GM12864 (cell line): ENCODE results near the gene BMI1.

Experiments used
- DNase-seq: peaks from one replicate; pipeline ENCODE4 v3.0.0-alpha.2; 2011; ENCODE audit warnings: low read depth
- H3K4me3 ChIP-seq: 2 replicates; pipeline ENCODE4 v1.5.1; 2011; ENCODE audit warnings: mild to moderate bottlenecking, low read depth, low read length, control low read depth
- TF ChIP-seq, protein P1 (sequence below): IDR thresholded peaks from 2 replicates; pipeline ENCODE4 v1.5.1; 2011; ENCODE audit warnings: low read depth, mild to moderate bottlenecking, moderate library complexity, low read length, control low read depth, inconsistent platforms; ENCODE audit errors: missing control alignments

Gene BMI1

DNA sequence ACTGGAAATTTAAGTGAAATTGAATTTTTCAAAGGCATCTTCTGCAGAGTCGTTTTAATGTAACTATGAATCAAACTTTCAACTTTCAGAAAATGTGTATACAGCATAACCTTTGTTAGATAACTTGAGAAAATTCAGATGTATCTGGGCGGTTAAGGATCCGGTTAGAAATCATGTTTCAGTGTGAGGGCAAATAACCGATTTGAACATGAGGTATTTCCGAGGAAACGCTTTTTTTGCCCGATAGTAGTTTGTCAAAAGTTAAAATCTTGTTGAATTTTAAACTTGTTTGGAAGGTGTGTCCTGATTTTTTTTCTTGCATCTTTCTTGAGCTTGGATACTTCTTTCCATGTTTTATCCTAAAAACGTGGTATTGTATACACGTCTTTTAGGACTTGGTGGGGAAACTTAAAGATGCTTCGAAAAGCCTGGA is 1.3 kb upstream of the BMI1 start:
- TF ChIP-seq, protein P1, sequence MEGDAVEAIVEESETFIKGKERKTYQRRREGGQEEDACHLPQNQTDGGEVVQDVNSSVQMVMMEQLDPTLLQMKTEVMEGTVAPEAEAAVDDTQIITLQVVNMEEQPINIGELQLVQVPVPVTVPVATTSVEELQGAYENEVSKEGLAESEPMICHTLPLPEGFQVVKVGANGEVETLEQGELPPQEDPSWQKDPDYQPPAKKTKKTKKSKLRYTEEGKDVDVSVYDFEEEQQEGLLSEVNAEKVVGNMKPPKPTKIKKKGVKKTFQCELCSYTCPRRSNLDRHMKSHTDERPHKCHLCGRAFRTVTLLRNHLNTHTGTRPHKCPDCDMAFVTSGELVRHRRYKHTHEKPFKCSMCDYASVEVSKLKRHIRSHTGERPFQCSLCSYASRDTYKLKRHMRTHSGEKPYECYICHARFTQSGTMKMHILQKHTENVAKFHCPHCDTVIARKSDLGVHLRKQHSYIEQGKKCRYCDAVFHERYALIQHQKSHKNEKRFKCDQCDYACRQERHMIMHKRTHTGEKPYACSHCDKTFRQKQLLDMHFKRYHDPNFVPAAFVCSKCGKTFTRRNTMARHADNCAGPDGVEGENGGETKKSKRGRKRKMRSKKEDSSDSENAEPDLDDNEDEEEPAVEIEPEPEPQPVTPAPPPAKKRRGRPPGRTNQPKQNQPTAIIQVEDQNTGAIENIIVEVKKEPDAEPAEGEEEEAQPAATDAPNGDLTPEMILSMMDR = no peak
- H3K4me3 ChIP-seq = no peak overlapping the region
- no peak for DNase-seq

DNA sequence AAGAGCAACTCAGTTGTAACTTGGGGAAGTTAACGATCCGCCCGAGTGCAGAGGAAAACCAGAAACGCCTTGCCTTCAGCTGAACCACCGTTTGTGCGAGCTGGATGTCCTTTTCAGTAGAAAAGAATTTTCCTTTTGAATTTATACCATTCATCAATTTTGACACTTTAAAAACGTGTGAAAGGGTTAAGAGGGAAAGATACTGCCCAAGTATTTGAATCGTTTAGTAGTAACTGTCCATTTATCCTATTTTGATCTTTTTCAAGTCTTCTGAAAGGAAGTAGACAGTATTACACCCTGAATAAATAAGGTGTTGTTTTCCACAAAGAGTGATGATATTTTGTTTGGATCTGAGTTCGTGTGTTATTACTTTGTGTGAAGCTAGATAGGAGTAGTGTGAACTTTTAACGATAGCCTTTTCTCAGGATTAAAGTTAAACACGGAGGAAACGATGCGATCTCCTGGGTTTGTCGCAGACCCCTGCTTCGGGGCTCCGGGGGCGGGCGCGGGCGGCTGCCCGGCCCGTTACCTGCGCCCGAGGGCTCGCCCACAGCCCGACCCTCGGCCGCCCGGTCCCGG is 830 bp upstream of the BMI1 start:
- peak overlapping the region; percentile 95 for H3K4me3 ChIP-seq
- no peak for DNase-seq
- TF ChIP-seq, protein P1 = no peak

DNA sequence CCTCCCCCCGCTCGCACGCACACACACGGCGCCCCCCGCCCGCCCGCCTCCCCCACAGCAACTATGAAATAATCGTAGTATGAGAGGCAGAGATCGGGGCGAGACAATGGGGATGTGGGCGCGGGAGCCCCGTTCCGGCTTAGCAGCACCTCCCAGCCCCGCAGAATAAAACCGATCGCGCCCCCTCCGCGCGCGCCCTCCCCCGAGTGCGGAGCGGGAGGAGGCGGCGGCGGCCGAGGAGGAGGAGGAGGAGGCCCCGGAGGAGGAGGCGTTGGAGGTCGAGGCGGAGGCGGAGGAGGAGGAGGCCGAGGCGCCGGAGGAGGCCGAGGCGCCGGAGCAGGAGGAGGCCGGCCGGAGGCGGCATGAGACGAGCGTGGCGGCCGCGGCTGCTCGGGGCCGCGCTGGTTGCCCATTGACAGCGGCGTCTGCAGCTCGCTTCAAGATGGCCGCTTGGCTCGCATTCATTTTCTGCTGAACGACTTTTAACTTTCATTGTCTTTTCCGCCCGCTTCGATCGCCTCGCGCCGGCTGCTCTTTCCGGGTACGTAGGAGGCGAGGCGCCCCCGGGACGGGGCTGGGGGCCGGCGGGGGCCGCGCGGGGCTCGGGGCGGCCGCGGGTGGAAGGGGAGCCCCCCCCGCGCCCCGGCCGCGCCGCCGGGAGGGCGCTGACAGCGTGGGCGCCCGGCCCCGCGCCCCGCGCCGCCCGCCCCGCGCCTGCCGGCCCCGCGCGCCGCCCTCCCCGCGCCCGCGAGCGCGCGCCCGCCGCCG is 441 bp downstream of the BMI1 start:
- peak overlapping the region; percentile 95 for H3K4me3 ChIP-seq
- TF ChIP-seq, protein P1 = no peak
- no peak for DNase-seq

GRCh38 chr10:22321924-22322640 is 1.2 kb downstream of the BMI1 start:
- TF ChIP-seq, protein P1 = no peak
- H3K4me3 ChIP-seq = peak overlapping the region; percentile 63
- DNase-seq = no peak

DNA sequence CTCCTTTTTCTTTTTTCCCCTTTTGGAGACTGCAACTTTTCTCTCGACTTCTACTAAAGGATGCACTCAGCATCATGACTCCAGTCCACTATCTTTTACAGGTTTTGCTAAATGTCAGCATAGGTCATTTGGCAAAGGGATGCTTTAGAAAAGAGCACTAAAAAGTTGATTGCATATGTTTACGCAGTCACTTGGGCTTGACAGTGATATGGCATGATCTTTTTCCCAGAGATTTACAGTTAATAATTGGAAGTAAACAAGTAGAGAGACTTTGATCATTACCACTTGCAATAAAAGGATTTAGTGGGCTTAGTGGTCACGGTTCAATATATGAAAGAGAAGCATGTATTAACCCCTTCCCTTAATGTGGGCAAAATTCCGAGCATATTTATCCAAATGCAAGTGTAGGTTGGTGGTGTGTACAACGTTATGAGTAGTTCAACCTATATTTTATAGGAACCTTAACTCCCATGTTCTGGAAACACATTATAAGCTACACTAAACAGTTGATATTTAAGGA is 1.8 kb downstream of the BMI1 start:
- TF ChIP-seq, protein P1 = no peak
- no peak for DNase-seq
- H3K4me3 ChIP-seq = peak overlapping the region; percentile 63

DNA sequence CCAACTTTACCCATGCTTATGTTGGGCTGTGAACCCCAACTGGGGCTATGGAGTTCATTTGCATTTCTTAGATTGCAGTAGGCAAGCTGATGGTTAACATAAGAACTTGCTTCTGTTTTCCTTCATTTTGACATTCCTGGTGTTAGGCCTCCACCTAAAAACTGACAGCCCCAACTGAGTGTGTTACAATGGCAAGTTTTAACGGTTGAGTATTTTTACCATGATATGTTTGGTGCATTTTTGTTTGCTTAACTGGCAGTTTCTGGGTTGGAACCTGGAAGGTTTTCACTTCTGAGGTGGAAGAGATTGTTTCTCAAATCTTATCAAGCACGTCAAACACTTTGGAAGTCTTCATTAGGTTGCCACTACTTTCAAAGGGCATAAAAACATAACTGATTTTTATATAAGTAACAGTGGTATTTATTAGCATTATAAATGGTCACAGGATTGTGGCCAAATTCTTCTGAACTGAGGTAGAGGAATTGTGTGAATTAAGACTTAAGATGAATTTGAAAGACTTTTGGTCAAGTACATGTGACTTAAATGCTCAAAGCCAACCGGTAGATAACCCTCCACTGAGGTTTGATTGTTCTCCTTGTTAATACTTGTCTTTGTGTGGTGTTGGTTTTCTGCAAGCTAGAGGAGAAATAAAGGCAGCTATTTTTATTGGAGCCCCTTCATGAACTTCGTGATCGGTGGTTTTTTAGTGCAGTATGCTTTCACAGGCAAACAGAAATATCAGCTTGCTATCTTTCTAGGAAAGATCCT is 2.8 kb downstream of the BMI1 start:
- DNase-seq = no peak
- no peak overlapping the region for H3K4me3 ChIP-seq
- TF ChIP-seq, protein P1 = no peak
